GM18498 (cell line): ENCODE results near the gene KRTAP10-2.

ENCODE experiments used
- ATAC-seq: cut with Tn5 transposase; IDR thresholded peaks from one replicate; pipeline ENCODE4 v1.9.1; 2021; ENCODE audit warnings: mild to moderate bottlenecking, moderate library complexity; ENCODE audit not compliant: unreplicated experiment

Gene KRTAP10-2

GRCh38 chr21:44515359-44516165 lies 35.7 kb downstream of the KRTAP10-2 start:
- ATAC-seq = no peak

DNA sequence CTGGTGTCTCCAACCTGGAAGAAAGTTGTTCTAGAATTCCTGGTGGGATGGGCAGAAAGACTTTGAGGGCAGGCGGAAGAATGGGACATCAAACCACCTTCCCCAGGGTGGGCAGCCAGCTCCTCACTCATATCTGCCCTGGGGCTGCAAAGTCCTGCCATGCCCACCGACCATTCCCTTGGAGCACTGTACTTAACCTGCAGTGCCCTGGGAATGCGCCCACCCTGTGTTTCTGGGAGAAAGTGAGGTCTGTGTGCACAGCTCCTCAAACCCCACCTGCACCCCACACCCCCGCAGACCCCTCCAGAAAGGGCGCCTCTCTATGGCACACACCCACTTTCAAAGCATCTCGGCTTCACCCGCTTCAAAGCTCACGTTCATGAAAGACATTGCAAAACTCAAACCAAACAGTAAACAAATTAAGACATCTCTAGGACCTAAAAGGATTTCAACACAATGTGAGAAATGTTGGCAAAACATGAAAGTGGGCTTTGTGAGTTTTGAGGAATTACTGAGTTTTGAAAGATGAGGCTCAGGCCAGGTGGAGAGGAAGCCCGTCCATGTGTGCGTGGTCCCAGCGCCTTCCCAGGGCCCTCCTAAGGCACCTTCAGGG lies 36.5 kb downstream of the KRTAP10-2 start:
- ATAC-seq = no peak

DNA sequence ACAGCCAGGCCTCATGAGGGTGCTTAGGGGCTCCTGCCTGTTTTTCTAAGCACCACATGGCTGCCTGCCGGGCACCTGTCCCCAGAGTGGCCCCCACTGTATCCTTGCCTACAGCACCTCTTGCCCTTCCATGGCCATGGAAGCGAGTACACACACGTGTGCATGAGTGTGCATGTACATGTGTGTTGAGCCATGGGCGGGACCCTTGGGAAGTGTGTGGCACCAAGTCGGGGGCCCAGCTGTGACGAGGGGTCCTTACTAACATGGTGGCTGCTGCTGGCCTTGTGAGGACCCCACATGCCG lies 37.1 kb downstream of the KRTAP10-2 start:
- no peak for ATAC-seq

DNA sequence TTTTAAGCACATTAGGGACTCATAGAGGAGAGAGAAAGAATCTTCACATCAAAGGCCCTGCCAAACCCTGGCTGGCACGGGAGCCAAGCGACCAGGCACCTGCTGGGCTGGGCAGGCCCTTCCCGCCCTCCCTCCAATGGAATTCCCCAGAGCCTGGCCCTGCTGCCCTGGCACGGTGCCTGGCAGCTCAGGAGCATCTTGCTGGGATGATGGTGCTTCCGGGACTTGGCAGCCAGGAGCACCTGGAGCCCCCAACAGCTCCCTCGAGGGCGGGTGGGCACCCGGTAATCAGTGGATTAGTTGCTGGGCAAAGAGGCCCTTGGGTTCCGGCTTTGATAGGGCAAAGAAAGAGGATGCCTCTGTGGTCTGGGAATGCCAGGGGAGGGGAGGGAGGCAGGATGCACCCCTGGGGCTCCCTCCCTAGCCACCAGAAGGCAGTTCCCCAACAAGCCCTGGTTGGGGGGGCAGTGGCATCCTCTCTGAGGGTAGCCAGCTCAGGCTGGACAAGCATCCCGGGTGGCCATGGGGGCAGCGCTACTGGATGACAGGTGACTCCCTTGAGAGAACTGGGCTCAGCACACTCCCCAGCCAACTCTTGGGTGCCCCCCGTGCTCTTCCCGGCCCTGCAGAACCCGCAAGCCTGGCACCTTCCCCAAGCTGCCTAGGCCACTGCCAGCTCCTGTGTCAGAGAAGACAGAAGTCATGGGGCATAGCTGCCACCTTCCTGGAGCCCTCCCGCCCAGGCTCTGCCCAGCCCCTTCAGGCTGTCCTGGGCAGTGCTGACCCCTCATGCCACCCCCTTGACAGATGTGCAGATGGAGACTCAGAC lies 37.7 kb downstream of the KRTAP10-2 start:
- ATAC-seq = no peak

DNA sequence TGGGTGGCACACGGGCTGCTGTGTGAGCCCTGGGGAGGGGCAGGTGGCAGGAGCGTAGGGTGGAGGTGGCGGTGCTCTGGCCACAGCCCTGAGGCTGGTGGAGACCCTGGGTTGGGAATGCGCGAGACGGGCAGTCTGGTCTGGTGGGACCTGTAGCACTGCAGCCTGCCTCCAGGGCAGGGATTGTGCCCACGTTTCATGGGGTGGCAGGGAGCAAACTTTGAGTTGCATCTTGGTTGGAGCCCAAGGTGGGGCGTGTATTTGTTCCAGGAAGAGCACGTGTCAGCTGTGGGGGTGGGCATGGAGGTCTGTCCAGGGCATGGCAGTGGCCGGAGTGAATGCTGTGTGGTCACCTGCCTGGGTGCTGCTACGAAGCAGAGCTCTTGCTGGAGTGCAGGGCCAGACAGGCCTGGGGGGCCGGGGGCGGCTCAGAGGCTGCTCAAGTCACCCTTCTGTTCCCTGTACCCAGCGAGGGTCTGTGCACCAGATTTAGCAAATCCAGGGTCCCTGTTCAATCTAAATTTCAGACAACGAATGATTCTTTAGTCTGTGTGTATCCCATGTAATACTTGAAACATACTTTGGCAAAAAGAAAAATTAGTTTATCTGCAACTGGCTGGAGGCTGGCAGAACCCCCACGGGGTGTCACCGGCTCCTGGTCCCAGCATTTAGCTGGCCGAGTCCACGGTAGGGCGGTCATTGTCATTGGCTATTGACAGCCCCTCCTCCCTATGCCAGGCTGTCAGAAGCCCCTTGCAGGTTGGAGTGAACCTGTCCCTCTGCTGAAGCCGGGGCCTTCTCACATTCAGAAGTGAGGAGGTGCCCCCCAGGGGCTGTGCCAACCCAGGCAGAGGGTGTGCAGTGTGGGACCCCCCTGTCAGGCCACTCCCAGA lies 38.6 kb downstream of the KRTAP10-2 start:
- no peak for ATAC-seq

DNA sequence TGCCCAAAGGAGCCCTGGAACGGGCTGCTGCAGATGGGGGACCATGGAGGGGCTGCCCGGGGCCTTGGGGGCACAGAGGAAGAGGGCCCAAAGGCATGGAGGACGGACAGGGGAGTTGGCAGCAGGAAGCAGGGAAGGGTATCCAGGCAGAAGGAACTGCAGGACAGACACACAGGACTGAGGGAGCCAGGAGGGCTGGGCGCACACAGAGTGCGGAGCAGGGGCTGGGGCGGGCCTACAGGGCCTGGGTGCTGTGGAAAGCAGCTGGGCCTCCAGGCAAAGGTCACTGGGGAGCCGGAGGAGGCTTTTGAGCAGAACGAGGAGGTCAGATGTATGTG lies 39.4 kb downstream of the KRTAP10-2 start:
- ATAC-seq = no peak

- ATAC-seq = no peak
These were observed 39.9 kb downstream of the KRTAP10-2 start for GRCh38 chr21:44511219-44511937.

GRCh38 chr21:44510508-44511218 lies 40.6 kb downstream of the KRTAP10-2 start:
- ATAC-seq = no peak

- no peak for ATAC-seq
These were observed 41.2 kb downstream of the KRTAP10-2 start for GRCh38 chr21:44510109-44510507.

GRCh38 chr21:44509539-44509938 lies 41.8 kb downstream of the KRTAP10-2 start:
- ATAC-seq = no peak

DNA sequence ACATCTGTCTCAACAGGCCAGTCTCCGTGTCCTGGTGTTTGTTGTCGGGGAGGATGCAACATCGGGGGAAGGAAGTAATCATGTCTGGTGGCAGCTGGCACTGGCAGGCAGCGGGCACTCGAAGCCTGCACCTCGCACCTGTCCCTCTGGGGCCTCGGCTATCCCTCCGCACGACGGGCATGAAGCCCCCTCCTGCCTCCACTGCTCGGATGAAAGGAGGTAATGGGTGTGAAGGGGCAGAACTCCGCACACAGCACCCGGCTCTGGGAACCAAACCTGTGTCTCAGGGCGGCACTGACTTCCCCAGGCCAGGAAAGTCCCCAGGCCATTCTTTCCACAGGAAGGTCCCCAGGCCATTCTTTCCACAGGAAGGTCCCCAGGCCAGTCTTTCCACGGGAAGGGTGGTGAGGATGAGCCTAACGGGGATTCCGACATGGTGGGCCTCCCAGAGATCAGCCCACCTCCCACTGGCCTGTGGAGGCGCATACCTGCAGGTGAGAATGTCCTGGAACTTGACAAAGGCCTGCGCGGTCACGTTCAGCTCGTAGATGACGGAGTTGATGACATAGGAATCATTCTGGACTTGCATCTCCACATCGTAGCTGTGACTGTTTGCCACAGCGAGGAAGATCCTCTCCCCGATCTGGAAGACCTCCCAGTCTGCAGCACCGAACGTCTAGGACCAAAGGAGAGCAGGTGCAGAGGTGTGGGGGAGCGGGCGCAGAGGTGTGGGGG lies 42.4 kb downstream of the KRTAP10-2 start:
- ATAC-seq = no peak

DNA sequence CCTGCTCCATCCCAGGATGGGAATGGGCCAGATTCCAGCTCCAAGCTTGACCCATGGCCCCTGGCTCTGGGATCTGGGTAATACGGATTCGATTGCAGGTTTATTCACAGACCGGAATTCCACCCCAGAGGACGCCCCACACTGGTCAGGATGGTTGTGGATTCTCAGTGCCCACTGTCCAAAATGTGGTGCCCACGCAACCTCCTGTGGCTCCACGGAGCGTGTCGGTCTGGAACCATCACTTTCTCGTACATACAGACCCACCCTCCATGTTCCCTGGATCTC lies 42.9 kb downstream of the KRTAP10-2 start:
- ATAC-seq = no peak

- ATAC-seq = no peak
These were observed 43.5 kb downstream of the KRTAP10-2 start for GRCh38 chr21:44507673-44508425.

DNA sequence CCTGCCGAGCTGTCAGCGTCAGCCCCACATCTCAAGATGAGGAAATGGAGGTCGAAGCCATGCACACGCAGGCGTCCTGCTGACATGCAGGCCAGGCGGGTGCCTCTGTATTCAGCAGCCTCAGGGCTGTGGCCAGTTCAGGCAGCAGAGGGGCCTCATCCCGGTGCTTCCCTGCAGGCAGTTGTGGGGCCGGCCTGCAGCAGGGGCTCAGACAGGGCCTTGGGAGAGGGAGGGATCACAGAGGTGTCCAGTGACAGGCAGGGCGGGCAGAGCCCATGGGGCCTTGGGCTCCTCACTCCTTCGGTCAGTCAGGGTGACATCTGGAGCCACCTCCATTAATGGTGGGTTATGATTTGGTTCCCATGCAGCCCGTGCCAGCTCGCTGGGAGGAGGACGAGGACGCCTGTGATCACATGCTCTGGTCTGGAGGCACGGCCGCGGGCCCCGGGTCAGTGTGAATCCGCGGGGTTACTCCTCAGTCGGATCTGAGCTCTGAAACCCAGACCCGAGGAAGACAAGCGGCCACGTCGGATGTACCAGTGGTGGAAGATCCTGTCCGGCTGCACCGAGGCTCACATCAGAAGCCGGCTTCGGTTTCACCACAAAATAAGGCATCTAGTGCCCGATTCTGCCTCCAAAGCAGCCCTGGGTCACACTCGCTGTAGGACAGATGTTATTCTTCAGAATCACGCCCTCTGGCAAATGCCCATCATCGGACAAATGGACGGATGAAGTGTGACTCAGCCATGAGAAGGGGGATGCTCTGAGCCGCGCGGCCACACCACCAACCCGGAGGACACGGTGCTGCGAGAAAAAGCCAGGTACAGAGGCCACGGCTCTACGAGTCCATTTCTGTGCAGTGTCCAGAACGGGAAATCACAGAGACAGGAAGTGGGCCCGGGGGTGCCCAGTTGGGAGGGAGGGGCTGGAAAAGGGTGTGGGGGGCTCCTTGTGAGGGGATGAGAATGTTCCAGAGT lies 44.7 kb downstream of the KRTAP10-2 start:
- ATAC-seq = no peak

- no peak for ATAC-seq
These were observed 45.5 kb downstream of the KRTAP10-2 start for GRCh38 chr21:44505673-44506278.

DNA sequence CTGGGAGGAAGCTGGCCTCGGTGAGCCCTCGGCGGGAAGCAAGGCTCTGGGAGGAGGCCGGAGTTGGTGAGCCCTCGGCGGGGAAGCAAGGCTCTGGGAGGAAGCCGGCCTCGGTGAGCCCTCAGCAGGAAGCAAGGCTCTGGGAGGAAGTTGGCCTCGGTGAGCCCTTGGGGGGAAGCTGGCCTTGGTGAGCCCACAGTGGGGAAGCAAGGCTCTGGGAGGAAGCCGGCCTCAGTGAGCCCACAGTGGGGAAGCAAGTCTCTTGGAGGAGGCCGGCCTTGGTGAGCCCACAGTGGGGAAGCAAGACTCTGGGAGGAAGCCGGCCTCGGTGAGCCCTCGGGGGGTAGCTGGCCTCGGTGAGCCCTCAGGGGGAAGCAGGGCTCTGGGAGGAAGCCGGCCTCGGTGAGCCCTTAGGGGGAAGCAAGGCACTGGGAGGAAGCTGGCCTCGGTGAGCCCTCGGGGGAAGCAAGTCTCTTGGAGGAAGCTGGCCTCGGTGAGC lies 47.4 kb downstream of the KRTAP10-2 start:
- no peak for ATAC-seq
